HEK293 (cell line): ENCODE results near the gene PHF21A.

ENCODE experiments used
- CTCF ChIP-seq: fragments of 450-650 bp; formaldehyde crosslinking; IDR thresholded peaks from 2 replicates; pipeline ENCODE4 v1.5.1; 2016; ENCODE audit warnings: missing biosample characterization, missing genetic modification characterization
- ZNF121 ChIP-seq: fragments of 450-650 bp; formaldehyde crosslinking; IDR thresholded peaks from 2 replicates; pipeline ENCODE4 v1.5.1; 2016; ENCODE audit warnings: missing biosample characterization, missing genetic modification characterization
- ZNF416 ChIP-seq: fragments of 450-650 bp; formaldehyde crosslinking; IDR thresholded peaks from 2 replicates; pipeline ENCODE4 v1.5.1; 2016; ENCODE audit warnings: missing biosample characterization, missing genetic modification characterization
- ZNF670 ChIP-seq: fragments of 450-650 bp; formaldehyde crosslinking; IDR thresholded peaks from 2 replicates; pipeline ENCODE4 v1.5.1; 2016; ENCODE audit warnings: missing biosample characterization, missing genetic modification characterization, low read depth
- ZNF707 ChIP-seq: fragments of 450-650 bp; formaldehyde crosslinking; IDR thresholded peaks from 2 replicates; pipeline ENCODE4 v1.5.1; 2016; ENCODE audit warnings: missing biosample characterization, missing genetic modification characterization
- ZNF791 ChIP-seq: fragments of 450-650 bp; formaldehyde crosslinking; IDR thresholded peaks from 2 replicates; pipeline ENCODE4 v1.5.1; 2016; ENCODE audit warnings: missing biosample characterization, missing genetic modification characterization

DNA sequence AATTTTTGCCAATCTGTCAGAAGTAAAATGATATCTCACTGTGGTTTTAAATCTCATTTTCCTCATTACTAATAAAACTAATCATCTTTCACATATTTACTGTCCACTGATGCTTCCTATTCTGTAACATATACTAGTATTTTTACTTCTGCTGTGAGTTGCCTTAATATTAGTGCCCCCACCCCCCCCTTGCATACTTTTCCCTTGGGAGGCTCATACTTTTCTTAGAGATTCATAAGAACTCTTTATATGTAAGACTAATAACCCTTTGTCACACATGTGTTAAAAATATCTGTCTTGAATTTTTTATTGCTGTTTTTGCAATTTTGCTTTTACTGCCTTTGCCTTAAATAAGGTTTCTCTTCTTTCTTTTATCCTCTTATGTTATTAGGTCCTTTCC lies 87.2 kb downstream of the PHF21A start:
- TF ChIP-seq ZNF416 = no peak
- no peak for TF ChIP-seq CTCF
- no peak for TF ChIP-seq ZNF121
- no peak for TF ChIP-seq ZNF791
- TF ChIP-seq ZNF707 (tag by site-specific recombination) = no peak
- no peak for TF ChIP-seq ZNF670 (tag by site-specific recombination)
